ENCODE data around the gene CBY2.
"Not testable (repeated sequence)": the region's sequence is repeated elsewhere in the genome, so short reads cannot be mapped to it uniquely, and the experiment has no call there.

CBY2 gene, protein sequence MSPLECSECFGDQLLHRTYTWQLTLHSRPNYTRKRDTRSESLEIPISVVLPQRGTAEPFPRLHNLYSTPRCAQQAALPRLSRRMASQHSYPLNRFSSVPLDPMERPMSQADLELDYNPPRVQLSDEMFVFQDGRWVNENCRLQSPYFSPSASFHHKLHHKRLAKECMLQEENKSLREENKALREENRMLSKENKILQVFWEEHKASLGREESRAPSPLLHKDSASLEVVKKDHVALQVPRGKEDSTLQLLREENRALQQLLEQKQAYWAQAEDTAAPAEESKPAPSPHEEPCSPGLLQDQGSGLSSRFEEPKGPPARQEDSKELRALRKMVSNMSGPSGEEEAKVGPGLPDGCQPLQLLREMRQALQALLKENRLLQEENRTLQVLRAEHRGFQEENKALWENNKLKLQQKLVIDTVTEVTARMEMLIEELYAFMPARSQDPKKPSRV

DNA sequence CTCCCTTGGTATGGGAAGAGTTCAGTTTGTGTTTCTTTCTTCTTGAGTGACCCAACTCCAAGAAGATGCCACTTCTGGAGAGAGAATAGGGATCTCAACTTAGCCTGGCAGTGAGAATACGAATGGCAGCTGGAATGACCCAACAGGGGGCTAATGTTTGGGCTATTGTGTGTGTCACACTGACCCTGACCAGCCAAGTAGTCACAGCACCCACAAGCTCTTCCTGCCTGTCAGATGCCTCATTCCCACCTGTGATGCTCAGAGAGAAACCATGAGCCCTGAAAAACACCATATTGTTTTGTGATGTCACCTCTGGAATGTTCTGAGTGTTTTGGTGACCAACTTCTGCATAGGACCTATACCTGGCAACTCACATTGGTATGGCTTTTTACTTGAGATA is at the start of gene CBY2:
Gene CBY2 (plus strand): TSS at position 233 of the 400 bp plus-strand sequence. CDS start 71 bp downstream, at position 304.
- no peak within 1 kb of the TSS for H3K4me3 ChIP-seq (ENCODE audit: low read depth in 1 of 2, low read length in 1 of 2)
- no peaks in the 10 kb centered on the region for H3K4me1 ChIP-seq (ENCODE audit: control insufficient read depth in 1 of 2, insufficient read depth in 1 of 2, low read depth in 1 of 2, low read length in 1 of 2)
- no peaks in the 10 kb centered on the region for H3K27me3 ChIP-seq
- no peaks in the 10 kb centered on the region for H3K9me3 ChIP-seq
- TF ChIP-seq, protein P1, sequence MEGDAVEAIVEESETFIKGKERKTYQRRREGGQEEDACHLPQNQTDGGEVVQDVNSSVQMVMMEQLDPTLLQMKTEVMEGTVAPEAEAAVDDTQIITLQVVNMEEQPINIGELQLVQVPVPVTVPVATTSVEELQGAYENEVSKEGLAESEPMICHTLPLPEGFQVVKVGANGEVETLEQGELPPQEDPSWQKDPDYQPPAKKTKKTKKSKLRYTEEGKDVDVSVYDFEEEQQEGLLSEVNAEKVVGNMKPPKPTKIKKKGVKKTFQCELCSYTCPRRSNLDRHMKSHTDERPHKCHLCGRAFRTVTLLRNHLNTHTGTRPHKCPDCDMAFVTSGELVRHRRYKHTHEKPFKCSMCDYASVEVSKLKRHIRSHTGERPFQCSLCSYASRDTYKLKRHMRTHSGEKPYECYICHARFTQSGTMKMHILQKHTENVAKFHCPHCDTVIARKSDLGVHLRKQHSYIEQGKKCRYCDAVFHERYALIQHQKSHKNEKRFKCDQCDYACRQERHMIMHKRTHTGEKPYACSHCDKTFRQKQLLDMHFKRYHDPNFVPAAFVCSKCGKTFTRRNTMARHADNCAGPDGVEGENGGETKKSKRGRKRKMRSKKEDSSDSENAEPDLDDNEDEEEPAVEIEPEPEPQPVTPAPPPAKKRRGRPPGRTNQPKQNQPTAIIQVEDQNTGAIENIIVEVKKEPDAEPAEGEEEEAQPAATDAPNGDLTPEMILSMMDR (IDR thresholded peaks at IDR 0.05) = no peak
- H3K36me3 ChIP-seq = no peaks in the 10 kb centered on the region
- H3K27ac ChIP-seq = no peak within 1 kb of the TSS

DNA sequence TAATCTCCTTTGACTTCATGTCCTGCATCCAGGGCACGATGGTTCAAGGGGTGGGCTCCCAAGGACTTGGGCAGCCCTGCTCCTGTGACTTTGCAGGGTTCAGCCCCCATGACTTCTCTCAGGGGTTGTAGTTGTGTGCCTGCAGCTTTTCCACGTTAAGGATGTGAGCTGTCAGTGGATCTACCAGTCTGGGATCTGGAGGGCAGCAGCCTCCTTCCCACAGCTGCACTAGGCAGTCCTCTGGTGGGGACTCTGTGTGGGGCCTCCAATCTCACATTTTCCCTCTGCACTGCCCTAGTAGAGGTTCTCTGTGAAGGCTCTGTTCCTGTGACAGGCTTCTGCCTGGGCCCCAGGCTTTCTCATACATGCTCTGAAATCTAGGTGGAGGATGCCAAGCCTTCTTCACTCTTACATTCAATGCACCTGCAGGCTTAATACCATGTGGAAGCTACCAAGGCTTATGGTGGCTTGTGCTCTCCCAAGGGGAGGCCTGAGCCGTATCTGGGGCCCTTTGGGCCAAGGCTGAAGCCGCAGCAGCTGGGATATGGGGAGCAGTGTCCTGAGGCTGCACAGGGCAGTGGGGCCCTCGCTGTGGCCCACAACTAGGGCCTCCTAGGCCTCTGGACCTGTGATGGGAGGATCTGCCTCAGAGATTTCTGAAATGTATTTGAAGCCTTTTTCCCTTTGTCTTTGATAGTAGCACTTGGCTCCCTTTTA is 47.3 kb upstream of the CBY2 start:
- H3K36me3 ChIP-seq = no peaks in the 10 kb centered on the region
- H3K4me1 ChIP-seq (ENCODE audit: control insufficient read depth in 1 of 2, insufficient read depth in 1 of 2, low read depth in 1 of 2, low read length in 1 of 2) = no peaks in the 10 kb centered on the region
- no peaks in the 10 kb centered on the region for H3K27me3 ChIP-seq
- H3K4me3 ChIP-seq (ENCODE audit: low read depth in 1 of 2, low read length in 1 of 2) = no peak overlapping the region
- no peak overlapping the region for H3K27ac ChIP-seq
- TF ChIP-seq, protein P1 (IDR thresholded peaks at IDR 0.05) = no peak
- H3K9me3 ChIP-seq = no peaks in the 10 kb centered on the region

DNA sequence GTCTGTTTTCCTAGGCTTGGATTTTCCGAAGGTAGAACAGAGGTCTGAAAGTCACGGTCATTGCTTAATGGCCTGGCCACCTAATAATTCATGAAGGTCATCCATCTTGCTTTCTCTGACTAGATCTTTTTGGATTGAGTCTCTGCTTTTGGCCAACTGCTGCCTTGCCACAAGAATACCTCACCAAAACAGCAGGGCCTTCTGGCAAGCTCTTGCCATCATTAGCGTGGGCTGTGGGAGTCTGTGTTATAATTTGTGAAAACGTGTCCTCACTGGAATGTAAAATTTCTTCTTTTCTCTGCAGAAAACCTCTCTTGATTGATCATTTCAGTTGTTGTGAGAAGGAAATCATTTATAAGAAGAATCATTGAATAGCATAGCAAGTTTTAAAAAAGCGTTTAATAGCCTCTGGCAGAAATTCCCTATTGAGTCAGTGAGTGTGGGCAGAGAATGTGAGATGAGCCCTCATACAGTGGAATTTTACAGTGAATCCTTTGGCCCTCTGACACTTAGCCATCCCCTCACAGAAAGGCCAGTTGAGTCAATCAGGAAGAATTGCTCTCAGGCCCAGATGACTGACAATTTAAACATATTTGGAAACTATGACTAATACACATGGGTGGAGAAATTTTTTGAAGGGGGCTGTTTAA is 43.4 kb upstream of the CBY2 start:
- no peak overlapping the region for H3K4me3 ChIP-seq (ENCODE audit: low read depth in 1 of 2, low read length in 1 of 2)
- no peak overlapping the region for H3K27ac ChIP-seq
- H3K27me3 ChIP-seq = no peaks in the 10 kb centered on the region
- TF ChIP-seq, protein P1 (IDR thresholded peaks at IDR 0.05) = no peak
- no peaks in the 10 kb centered on the region for H3K36me3 ChIP-seq
- no peaks in the 10 kb centered on the region for H3K4me1 ChIP-seq (ENCODE audit: control insufficient read depth in 1 of 2, insufficient read depth in 1 of 2, low read depth in 1 of 2, low read length in 1 of 2)
- no peaks in the 10 kb centered on the region for H3K9me3 ChIP-seq

DNA sequence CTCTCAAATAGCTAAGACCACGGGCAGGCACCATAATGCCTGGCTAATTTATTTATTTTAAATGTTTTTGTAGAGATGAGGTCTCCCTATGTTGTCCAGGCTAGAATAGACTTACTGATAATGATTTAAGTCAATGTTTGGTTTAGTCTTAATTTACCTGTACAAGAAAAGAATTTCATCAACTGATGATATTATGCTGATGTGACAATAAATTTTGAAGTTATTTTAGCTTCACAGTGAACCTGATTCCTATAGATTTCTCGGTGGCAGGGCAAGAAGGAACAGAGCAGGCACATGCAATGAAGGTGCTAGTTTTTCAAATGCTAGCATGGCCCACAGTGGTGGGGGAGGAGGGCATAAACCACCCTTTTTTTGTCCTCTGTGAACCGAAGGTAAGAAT is 42.6 kb upstream of the CBY2 start:
- TF ChIP-seq, protein P1 (IDR thresholded peaks at IDR 0.05) = no peak
- Histone ChIP-seq H3K27me3 (no peaks in the 10 kb centered on the region), H3K36me3 (no peaks in the 10 kb centered on the region), H3K9me3 (no peaks in the 10 kb centered on the region), H3K27ac (no peak overlapping the region), H3K4me3 (ENCODE audit: low read depth in 1 of 2, low read length in 1 of 2) (no peak overlapping the region), H3K4me1 (ENCODE audit: control insufficient read depth in 1 of 2, insufficient read depth in 1 of 2, low read depth in 1 of 2, low read length in 1 of 2) (no peaks in the 10 kb centered on the region)

DNA sequence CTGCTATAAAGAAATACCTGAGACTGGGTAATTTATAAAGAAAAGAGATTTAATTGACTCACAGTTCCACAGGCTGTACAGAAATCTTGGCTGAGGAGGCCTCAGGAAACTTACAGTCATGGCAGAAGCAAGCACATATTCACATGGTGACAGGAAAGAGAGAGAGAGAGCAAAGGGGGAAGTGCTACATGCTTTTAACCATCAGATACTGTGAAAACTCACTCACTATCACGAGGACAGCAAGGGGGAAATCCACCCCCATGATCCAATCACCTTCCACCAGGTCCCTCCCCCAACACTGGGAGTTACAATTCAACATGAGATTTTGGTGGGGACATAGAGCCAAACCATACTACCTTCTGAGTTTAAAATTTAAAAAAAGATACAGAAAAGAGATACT is 41.7 kb upstream of the CBY2 start:
- H3K27me3 ChIP-seq; H3K27ac ChIP-seq; H3K4me1 ChIP-seq (ENCODE audit: control insufficient read depth in 1 of 2, insufficient read depth in 1 of 2, low read depth in 1 of 2, low read length in 1 of 2); H3K4me3 ChIP-seq (ENCODE audit: low read depth in 1 of 2, low read length in 1 of 2); H3K36me3 ChIP-seq; H3K9me3 ChIP-seq: not testable (repeated sequence)
